Ureter (tissue), 1 donor: ENCODE measurements around the gene TTLL13. TPM values are rescaled to one million over a fixed set of nuclear protein-coding genes. Genes with fewer than 3 reads are reported as not detected.
A peak's percentile ranks its signal among the peaks of the same experiment; 100 is the strongest.
"Not testable (repeated sequence)": the region's sequence is repeated elsewhere in the genome, so short reads cannot be mapped to it uniquely, and the experiment has no call there.

Experiments
- DNase-seq: peaks from one replicate; pipeline ENCODE4 v3.0.0-alpha.2; 2020; ENCODE audit warnings: low spot score
- total RNA-seq: library from RNA; stranded (reverse); gene quantifications from one replicate; pipeline ENCODE4 v1.2.4, GENCODE V29; 2023
- donor health status: DM: yes; HTN: yes; CAD: no.

TTLL13 gene
- total RNA-seq, 1 donor from 2014 or later: 0.36 TPM

DNA sequence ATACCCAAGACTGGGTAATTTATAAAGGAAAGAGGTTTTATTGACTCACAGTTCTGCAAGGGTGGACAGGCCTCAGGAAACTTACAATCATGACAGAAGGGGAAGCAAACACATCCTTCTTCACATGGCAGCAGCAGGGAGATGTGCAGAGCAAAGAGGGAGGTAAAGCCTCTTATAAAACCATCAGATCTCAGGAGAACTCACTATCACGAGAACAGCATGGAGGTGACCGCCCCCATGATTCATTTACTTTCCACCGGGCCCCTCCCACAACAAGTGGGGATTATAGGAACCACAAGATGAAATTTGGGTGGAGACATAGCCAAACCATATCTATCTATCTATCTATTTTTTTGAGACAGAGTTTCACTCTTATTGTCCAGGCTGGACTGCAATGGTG is 10.0 kb upstream of the TTLL13 start:
- DNase-seq: no peak

DNA sequence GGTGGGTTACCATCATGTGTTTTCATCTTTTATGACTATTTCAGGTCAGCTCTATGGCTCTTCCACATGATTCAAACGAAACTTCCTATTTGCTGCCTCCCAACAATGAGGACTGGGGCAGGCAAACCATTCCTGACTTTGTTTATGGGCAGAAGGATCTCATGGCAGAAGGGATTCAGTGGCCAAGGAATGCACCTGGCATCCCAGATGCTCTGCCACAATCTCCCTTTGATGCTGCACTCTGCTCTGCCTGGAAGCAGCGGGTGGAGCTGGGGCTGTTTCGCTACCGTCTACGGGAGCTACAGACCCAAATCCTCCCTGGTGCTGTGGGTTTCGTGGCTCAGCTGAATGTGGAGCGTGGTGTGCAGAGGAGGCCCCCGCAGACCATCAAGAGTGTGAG is 8.5 kb upstream of the TTLL13 start:
- DNase-seq: no peak

DNA sequence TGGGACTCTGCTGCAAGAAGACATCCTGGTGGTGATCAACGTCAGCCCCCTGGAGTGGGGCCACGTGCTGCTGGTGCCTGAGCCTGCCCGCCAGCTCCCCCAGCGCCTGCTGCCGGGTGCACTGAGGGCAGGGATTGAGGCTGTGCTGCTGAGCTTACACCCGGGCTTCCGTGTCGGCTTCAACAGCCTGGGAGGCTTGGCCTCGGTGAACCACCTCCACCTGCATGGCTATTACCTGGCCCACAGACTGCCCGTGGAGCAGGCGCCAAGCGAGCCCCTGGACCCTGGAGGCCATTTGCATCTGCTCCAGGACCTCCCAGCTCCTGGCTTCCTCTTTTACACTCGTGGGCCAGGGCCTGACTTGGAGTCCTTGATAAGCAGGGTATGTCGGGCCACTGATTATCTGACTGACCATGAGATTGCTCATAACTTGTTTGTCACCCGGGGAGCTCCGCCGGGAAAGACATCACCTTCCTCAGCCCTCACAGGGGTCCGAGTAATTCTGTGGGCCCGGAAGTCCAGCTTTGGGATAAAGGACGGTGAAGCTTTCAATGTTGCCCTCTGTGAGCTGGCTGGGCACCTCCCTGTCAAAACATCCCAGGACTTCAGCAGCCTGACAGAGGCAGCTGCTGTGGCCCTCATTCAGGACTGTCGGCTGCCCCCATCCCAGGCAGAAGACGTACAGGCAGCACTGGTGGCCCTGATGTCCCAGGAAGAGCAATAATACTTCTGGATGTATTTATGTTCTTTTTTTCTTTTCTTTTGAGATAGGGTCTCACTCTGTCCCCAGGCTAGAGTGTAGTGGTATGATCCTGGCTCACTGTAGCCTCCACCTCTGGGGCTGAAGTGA is 7.8 kb upstream of the TTLL13 start:
- DNase-seq: no peak

DNA sequence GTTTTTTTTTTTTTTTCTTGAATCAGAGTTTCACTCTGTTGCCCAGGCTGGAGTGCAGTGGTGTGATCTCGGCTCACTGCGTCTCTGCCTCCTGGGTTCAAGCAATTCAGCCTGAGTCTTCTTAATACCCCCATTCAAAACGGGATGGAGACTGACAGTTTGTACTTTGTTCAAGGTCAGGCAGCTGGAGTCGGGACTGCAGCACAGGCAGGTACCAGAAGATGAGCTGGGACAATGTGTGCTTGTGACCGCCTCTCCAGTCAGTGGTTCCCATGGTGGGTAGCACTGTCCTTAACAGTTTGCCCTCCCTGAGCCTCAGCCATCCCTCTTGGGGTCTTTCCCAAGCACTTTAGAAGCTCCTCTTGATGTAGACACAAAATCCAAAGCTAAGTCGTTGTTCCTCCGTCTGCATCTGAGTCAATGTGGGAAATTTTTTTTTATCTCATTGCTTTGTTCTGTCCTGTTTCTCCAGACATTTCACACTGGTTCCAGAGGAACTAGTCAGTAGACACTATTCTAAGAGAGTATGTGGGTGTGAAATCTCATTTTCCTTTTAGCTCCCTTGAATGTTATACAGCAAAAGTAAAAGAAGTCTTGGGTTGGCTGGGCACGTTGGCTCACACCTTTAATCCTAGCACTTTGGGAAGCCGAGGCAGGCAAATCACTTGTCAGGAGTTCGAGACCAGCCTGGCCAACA is 5.3 kb upstream of the TTLL13 start:
- DNase-seq: no peak

DNA sequence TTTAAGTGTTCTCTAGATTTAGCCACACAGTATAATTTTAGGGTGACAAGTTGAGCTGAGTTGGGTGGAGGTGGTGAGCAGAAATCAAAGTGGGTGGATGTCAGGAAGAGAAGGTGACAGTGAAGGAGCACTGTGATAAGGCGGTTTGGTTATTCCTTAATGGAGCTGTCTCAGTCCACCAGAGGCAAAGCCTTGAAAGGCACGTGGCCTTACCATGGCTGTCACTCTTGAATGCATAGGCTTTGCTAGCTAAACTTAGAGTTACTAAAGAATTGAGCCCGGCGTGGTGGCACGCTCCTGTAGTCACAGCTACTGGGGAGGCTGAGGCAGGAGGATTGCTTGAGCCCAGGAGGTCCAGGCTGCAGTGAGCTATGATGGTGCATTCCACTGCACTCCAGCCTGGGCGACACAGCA is 560 bp upstream of the TTLL13 start:
- DNase-seq: no peak

DNA sequence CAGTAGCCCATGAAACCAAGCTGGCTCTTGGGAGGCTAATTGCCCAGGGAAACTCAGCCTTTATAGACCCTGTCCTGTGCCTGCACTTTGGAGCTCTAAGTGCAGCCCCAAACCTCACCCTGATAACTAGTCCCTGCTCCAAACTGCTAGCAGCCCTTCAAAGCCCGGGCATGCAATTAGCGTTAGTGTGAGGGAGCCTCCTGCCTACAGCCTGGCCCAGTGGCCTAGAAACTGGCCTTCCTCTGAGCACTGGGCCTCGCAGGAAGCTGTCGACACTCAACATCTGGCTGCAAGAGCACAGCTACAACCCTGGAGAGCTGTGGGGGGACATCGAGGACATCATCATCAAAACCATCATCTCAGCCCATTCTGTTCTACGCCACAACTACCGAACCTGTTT is 8.4 kb downstream of the TTLL13 start:
- no peak for DNase-seq

DNA sequence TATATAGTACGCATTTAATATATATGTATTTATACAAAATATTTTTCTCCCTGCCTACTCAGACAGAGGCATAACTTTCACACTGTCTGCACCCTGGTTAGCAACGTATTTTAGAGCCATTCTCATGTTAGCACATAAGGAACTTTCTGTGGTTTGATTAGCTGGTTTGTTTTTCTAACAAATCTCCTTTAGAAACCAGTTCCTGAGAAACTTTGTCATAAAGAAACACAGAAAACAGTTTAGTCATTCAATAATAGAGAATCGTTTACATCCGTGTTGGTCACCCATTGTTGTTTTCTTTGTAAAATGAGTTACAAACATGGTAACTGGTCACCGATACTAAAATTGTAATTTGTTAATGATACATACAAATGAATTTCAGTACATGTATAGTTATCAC is 10.2 kb downstream of the TTLL13 start:
- DNase-seq: no peak

DNA sequence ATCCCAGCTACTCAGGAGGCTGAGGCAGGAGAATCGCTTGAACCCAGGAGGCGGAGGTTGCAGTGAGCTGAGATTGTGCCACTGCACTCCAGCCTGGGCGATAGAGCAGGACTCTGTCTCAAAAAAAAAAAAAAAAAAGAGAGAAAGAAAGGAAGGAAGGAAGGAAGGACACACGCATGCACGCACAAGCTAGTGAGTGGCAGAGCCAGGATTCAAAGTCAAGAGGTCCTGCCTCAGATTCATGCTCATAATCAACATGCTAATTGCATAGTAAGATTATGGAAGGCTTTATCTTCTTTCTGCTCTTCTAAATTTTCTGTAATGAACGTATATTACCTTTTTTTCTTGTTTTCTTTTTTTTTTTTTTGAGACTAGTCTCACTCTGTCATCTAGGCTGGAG is 11.4 kb downstream of the TTLL13 start:
- DNase-seq: not testable (repeated sequence)

DNA sequence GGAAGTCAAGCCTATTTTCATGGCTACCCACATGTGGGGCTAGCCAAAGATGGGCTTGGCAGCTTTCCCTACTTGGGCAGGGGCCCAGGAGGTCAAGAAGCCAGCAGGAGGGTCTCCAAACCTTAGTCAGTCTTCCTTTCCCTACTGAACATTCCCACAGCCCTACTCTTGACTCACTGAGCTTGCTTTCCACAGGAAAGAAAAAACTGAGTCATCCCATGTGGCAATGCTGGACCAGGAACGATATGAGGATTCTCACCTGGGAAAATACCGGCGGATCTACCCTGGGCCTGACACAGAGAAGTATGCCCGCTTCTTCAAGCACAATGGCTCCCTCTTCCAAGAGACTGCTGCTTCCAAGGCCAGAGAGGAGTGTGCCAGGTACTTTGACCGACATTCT is 12.5 kb downstream of the TTLL13 start:
- DNase-seq: no peak

DNA sequence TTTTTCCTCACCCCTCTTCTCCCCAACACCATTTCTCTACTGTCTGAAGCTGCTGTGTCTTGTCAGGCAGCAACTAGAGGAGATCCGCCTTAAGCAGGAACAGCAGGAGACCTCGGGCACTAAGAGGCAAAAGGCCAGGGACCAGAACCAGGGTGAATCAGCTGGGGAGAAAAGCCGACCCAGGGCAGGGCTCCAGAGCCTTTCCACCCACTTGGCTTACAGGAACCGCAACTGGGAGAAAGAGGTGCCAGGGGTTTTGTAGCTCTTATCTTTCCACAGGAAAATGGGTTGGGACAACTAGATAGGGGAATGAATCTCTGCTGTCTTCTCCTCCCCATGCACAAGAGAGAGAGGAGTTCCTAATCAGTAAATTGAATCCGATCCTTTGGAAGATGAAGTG is 13.1 kb downstream of the TTLL13 start:
- no peak for DNase-seq

DNA sequence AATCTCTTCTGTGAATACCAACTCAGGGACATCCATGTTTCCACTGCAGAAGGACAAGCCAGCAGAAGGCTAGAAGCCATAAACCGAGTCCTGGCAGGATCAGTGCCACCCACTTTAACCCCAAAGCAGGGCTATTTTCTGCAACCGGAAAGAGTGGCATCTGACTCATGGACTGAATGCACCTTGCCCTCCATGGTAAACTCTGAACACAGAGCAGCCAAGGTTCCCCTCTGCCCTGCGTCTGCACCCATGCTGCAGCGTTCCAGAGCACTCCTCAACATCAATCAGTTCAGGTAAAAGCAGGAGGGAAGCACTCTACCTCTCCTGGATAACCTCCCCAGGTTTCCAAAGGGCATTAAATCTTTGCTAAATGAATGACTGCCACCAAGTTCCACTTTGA is 15.3 kb downstream of the TTLL13 start:
- peak; percentile 56 for DNase-seq

DNA sequence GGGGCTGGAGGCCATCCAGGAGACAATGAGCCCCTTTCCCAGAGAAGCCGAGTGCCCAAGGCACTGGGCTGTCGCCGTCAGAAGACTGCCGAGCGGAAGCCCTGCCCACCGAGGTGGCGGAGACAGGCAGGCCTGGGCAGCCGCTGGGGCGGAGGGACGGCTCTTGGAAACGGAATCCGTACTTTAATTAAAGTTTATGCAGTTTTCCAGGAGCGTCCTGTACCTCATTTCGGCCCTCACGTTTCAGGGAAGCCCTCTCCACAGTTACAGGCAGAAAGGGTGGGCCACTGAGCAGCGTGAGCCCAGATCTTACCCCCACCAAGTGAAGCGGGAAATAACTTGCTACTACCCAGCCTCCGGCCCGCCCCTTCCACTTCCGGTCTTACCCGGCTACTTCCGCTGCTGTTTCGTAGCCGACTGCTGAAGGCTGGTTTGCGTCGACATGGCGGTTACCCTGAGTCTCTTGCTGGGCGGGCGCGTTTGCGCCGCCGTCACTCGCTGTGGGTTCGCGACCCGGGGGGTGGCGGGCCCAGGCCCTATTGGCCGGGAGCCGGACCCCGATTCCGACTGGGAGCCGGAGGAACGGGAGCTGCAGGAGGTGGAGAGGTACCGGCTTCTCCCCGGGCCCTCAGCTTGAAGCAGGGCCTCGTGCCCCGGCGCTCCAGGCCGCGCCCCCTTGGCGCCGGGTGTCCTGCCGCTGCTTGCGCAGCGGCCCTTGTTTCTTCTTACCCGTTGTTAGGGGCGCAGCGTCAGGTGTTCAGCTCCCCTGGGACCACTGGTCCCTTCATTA is 16.1 kb downstream of the TTLL13 start, which contains the start of gene NGRN:
TSS of gene NGRN (plus strand) at position 402 of the 790 bp plus-strand sequence. CDS start at position 443, 41 bp downstream.
- DNase-seq: peak; percentile 94

DNA sequence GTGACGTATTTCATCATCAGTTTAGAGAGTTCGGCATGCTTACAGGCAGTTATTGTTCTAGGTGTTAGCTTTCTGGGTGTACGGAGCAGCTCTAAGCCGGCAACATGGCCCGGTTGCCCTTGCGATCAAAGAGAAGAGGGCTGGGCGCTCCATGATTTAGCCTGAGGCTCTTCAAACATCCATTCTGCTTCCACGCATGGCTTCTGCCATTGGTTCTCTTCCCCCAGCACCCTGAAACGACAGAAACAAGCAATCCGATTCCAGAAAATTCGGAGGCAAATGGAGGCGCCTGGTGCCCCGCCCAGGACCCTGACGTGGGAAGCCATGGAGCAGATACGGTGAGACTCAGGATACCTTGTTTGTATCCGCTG is 16.7 kb downstream of the TTLL13 start:
- DNase-seq: no peak

DNA sequence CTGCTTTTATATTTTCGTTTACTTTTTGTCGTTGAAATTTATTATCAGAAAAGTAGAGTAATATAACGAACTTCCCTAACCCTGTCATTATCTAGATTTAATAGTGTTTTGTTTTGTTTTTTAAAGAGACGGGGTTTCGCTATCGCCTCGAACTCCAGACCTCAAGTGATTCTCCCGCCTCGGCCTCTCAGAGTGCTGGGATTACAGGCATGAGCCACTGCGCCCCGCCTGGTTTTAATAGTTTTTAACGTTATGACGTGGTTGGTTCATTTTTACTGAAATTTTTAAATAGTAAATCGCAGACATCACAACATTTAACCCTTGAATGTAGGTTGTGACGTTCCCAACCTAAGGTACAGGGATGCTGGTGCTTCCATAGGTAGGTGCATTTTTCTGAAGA is 17.1 kb downstream of the TTLL13 start:
- DNase-seq: no peak

DNA sequence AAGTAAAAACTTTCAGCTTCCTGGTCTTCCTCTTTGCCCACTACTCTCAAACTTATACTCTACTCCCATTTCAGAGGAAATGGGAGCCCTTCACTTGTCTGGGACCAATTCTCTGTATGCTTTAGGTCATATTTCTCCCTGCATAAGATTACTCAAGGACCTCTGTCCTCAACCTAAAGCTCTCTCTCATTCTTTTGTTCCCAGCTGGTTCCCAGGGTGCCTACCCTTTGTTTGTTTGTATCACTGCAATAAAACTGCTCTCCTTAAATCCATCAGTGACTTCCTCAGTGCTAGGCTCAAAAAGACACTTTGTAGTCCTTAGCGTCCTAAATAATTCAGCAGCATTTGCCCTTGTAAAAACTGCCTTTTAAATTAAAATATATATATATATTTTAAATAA is 19.1 kb downstream of the TTLL13 start:
- no peak for DNase-seq

DNA sequence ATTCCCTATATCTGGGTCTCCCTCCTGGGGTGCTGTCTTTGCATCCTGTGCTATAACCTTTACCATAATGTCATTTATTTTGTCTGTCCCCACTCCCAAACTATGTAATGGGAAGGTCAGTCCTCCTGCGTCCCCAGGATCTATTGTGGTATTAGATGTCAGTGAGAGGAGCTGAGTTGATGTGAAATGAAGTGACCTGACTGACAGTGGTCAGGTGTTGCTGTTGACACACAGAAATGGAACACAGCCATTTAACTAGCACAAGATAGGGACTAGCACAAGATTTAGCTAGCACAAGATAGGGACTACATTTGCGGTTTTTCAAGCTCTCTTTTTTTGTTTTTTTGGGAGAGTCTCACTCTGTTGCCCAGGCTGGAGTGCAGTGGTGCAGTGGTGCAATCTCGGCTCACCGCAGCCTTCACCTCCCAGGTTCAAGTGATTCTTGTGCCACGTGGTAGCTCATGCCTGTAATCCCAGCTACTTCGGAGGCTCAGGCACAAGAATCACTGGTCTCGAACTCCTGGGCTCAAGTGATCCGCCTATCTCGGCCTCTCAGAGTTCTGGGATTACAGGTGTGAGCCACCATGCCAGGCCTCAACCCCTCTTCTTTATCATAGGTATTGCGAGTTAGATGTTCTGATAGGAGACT is 21.3 kb downstream of the TTLL13 start:
- DNase-seq: no peak

DNA sequence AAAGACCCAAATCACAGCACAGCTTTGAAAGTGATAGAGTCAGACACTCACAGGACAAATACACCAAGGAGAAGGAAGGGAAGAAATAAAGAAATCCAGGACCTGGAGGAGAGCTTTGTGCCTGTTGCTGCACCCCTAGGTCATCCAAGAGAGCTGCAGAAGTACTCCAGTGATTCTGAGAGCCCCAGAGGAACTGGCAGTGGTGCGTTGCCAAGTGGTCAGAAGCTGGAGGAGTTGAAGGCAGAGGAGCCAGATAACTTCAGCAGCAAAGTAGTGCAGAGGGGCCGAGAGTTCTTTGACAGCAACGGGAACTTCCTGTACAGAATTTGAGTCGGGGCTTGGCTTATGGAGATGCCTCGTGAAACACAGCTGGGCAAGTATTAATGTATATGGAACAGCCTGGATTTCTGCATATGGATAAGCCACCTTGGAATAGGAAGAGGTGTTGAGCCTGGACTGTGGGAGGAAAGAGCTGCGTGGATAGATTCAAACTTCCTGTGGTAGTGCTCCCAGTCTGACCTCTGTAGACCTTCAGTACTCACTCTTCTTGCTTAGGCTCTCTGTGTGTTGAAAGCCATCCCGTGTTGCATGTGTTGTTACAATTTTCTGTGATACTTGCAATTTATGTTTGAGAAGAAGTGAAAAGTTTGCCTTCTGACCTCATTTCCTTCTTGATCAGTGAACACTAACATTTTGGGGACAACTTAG is 22.3 kb downstream of the TTLL13 start:
- no peak for DNase-seq

DNA sequence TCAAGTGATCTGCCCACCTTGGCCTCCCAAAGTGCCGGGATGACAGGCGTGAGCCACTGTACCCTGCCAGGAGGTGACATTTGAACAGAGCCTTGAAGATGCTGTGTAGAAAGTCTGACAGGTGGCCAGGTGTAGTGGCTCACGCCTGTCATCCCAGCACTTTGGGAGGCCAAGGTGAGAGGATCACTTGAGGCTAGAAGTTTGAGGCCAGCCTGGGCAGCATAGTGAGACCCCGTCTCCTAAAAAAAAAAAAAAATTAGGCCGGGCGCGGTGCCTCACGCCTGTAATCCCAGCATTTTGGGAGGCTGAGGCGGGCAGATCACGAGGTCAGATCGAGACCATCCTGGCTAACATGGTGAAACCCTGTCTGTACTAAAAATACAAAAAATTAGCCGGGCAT is 29.1 kb downstream of the TTLL13 start:
- not testable (repeated sequence) for DNase-seq

DNA sequence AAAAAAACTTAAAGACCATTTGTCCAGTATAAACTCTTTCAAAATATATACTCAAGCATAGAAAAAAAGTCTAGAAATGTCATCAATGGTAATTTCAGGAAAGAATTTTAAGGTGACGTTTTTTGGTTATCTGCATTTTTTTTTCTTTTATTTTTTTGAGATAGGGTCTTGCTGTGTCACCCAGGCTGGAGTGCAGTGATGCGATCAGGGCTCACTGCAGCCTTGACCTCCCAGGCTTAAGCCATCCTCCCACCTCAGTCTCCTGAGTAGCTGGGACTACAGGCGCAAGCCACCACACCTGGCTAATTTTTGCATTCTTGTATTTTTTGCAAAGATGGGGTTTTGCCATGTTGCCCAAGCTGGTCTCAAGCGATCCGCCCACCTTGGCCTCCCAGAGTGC is 31.4 kb downstream of the TTLL13 start:
- DNase-seq: not testable (repeated sequence)

DNA sequence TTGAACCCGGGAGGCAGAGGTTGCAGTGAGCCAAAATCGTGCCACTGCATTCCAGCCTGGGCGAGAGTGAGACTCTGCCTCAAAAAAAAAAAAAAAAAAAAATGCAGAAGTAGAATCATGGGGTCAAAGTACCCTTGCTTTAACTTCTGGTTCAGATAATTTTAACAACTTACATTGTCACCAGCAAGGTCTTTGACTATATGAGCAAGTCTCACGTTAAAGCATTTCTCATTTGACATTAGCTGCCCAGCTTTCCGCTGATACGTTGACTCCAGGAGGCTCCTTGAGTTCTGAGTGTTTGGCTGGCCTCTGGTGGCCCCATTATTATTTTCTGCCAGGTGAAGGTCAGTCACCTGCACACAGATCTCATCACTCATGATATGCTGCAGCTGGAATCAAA is 32.3 kb downstream of the TTLL13 start:
- DNase-seq: not testable (repeated sequence)

DNA sequence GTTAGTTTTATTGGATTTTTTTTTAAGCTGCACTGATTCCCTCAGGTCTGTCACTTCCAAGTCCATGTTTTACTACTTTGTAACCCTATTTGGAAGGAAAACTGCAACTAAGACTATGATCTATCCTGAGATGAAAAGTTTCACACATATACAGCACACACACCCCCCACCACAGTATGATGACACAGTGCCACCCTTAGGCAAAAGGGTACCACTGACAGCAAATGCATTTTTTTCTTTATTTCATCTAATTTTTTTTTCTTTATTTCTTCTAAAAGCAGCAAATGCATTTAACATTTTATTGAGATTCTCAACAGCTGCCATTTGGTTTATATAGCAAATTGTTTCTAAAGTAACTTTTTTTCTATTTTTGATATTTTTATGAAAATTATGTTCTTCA is 37.3 kb downstream of the TTLL13 start:
- no peak for DNase-seq
